NOMO-1 treated with DMSO at 0.1 percent for 48 hours (cell line): Measurements from ENCODE around the gene PSKH1.
A peak's percentile ranks its signal among the peaks of the same experiment; 100 is the strongest.
"Not testable (repeated sequence)": the region's sequence is repeated elsewhere in the genome, so short reads cannot be mapped to it uniquely, and the experiment has no call there.

Source experiments
- DNase-seq: peaks from one replicate; lab custom pipeline; 2025; ENCODE audit not compliant: unreplicated experiment; lab: John Stamatoyannopoulos, UW

PSKH1 gene

DNA sequence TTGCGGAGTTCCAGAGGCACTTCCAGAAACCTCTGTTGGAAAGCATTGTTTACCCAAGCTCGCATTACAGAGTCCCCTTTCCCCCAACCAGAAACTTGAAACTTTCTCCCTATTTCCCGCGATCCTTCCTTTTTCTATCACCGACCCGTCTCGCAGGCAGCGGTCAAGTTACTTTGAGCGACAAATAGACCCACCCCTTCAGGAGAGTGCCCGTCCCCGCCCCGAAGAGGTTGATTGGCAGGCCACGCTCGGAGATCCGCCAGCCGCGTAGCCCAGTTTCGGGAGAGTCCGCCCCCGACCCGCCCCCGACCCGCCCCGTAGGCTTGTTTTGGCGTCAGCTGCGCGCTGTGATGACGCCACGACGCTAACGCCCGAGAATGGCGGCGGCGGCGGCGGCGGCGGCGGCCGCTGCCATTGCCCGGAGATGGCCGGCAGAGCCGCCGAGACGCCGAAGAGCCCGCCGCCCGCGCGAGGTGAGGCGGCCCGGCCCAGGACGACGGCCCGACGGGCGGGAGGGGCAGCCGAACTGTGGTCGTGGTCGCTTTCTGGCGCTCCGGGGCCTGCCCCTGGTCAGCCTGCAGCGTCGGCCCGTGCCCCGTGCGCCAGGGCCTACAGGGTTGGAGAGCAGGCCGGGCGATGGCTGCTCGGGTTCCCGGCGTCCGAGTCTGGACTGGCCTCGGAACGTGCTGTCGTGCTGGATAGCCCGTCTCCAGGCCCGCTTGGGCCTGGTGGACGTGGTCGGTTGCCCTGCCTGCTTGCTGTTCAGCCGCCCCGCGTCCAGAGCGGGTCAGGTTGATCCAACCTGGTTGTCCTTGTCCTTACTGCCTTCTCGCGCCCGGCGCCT lies at the start of gene PSKH1:
Gene PSKH1, plus strand, starts transcription at position 356 of the 844 bp plus-strand sequence. CDS start 15,496 bp downstream, outside the sequence.
- DNase-seq, result peak; percentile 96

- DNase-seq, result no peak
Observed at GRCh38 chr16:67843343-67843765, 49.7 kb upstream of the PSKH1 start.

- DNase-seq, result no peak
Observed at GRCh38 chr16:67844497-67844896, 48.6 kb upstream of the PSKH1 start.

- DNase-seq, result peak; percentile 22
Observed at GRCh38 chr16:67845291-67846062, 47.6 kb upstream of the PSKH1 start.

- DNase-seq, result no peak
Observed at GRCh38 chr16:67846063-67846319, 47.1 kb upstream of the PSKH1 start.

GRCh38 chr16:67846320-67847063 lies 46.6 kb upstream of the PSKH1 start, which contains the start of gene NUTF2:
NUTF2 (plus strand) TSS chr16:67846933; CDS start chr16:67865131, 18,198 bp downstream.
- DNase-seq, result peak; percentile 96

- DNase-seq, result peak; percentile 57
Observed at GRCh38 chr16:67847064-67847861, 45.8 kb upstream of the PSKH1 start, which contains the start of gene CENPT. CENPT (minus strand) TSS chr16:67847693; CDS start chr16:67833859, 13,834 bp downstream.

GRCh38 chr16:67848118-67848517 lies 44.9 kb upstream of the PSKH1 start:
- DNase-seq, result no peak

GRCh38 chr16:67853670-67854069 lies 39.4 kb upstream of the PSKH1 start:
- DNase-seq, result no peak

GRCh38 chr16:67855789-67856188 lies 37.3 kb upstream of the PSKH1 start:
- no peak for DNase-seq

DNA sequence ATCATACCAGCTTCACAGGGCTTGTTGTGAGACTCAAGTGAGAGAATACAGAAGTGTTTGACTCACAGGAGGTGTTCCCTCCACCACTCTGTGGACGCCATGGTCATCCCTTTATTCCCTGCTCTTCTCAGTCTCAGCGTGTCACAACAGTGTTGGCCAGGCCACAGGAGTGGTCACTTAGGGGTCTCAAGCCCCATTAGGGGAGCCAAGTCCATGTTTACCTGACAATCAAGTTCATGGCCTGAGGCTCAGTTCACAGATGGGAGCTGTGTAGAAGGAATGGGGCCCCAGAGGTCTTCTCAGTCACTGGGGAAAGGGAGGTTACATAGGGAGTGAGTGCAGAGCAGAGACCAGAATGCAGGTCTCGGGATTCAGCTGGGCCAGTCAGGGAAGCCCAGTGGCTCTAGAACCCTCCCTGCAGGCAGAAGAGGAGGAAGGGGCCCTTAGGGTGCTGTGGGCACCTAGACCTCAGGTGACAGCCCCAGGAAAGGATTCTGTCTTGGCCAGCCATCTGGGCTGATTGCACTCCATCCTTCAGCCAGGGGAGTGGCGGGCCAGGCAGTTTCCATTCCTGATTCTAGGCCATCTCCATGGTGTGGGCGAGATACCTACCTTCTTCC lies 36.0 kb upstream of the PSKH1 start:
- no peak for DNase-seq

DNA sequence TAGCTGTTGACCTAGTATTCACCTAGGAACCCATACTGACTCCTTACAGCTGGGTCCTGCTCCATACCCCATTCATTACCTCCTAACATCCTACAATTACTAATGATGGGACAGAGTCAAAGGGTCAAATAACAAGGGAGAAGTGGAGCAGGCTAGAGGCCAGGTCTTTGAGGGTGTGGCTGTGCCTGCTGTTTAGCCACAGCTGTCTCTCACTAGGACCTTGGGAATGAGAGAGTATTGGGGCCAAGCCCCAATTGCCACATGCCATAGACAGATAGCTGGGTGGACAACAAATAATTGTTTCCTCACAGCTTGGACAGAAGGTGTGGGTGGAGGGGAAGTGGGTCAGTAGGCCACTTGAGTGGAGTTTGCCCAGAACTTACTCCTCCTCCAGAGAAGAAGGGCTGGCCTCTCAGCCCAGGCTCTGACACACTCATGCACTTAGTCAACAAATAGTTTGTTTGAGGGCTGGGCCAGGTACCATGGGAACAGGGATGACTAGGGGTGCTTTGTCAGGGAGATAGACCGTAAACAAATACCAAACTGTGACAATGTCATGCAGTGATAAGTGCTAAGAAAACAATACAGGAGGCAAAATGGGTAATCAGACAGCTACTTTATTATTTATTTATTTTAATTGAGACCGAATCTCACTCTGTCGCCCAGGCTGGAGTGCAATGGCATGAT lies 35.4 kb upstream of the PSKH1 start:
- DNase-seq, result no peak

DNA sequence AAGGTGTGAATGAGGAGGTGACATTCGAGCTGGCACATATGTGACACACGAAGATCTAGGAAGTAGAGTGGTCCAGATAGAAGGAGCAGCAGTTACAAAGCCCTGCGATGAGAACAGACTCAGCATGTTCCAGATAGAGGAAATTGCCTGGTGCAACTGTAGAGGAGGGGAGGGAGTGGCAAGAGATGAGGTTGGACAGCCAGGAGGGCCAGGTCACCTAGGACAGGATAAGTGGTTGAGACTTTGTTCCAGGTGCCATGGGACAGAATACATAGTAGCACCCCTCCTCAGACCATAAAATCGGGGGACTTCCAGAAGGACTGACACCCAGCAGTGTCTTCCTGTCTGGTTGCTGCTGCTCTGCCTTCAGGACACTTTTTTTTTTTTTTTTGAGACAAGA lies 34.6 kb upstream of the PSKH1 start:
- no peak for DNase-seq

DNA sequence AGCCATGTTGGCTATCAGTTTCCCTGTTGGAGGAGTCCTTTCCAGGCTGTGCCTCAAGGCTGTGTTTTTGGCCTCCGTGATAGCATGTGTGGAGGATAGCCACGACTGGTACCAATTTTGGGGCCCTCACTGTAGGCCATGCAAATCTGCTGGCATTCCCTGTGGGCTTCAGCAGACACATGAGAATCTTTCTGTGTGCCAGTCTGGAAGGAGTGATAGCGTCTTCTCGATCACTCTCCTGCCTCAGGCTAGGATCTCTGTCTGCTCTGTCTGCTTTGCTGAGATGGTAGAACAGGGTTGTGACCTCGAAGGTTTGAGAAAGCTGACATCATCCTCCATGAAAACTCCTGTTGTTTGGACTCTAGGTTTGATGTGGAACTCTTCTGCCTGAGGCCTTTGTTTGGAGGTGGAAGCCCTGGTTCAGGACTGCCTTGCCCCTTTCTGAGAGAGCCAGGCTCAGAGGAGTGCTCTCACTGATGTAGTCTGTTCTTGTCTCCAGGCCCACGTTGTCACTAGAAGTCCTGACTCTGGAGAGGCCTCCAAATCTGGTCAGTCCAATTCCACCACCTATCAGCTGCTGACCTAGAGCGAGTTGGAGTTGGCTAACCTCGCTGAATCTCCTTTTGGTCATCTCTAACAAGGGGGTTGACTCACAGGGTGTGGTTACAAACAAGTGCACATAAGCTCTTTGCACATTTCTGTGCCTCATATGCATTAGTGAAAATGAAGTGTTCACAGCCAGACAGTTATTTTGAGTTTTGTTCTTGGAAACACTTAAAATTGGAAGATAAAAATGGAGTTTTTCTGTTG lies 32.3 kb upstream of the PSKH1 start:
- DNase-seq, result no peak

DNA sequence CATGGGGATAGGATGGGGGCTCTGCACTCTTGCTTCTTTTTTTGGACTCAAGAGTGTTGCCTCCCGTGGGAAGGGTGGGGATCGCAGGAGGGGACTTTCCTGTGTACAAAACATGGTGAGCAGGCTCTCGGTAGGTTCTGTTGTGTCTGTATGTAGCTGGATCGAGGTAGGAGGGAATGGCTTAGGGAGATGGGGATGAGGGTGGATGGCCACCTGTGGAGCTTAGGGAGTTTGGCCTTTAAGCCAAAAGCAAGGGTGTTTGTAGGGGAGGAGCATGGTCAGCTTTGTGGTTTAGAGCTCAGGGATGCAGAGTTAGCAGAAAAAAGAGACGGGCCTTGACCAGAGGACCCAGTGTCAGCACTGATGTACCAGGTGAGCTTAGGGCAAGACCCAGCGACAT lies 31.2 kb upstream of the PSKH1 start:
- DNase-seq, result no peak

- no peak for DNase-seq
Observed at GRCh38 chr16:67862623-67863583, 30.2 kb upstream of the PSKH1 start.

- not testable (repeated sequence) for DNase-seq
Observed at GRCh38 chr16:67864044-67864443, 29.0 kb upstream of the PSKH1 start.

DNA sequence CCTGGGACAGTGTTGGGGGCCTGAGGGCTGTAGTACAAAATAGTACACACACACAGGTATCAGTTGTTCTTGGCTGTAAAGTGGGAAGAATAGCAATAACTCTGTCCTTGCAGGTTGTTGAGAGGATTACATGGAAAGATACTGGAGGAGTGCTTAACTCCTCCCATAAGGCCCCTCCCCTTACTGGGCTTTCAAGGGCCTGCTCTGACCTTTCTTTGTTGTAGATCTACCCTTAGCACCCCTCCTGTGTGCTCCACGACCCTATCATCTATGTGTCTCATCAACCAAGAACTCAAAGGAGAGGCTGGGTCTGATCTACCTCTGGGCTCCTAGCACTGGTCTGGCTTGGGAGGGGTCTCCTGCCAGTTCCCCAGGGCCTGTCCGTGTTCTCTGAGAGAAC lies 28.5 kb upstream of the PSKH1 start:
- DNase-seq, result no peak
